ENCODE measurements around the gene CDH2. TPM values are rescaled to one million over a fixed set of nuclear protein-coding genes. Genes with fewer than 3 reads are reported as not detected.

The CDH2 gene
- total RNA-seq, 4 donors from 2014 or later = 0.47 to 1.7 (median 1.1) TPM; not detected in 1

DNA sequence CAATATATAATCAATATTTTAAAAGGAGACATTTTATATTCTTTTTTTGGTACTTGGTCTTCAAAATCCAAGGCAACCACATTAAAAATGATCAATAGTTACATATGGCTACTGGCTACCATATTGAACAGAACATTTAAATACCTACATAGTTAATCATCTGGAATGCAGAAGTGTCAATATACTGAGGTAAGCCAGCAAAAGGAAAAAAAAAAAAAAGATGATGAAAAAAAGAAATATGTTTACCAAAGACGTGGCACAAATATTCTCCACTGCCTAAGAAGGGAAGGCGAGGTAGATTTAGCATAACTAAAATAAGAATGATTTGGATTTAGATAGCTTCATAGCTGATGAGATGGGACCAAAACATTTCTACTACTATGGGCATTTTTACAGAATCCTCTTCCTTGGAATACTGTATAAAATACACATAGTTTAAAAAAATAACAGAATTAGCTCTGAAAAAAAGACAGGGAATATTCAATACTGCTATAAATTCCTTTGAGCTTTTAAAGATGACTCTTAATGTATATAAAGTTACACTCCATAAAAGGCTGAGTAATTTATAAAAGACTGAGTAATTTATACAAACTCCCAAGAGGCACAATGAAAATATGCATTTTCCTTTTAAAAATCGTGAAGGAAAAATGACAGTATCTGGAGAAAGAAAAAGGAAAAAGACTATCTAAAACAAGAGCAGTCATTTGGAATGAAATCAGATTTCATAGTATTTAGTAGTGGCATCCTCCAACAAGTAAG, 63.5 kb downstream of the CDH2 start:
- 60% methylated on average over 3 of the region's 3 CpGs for WGBS
- no peak overlapping the region for H3K4me3 ChIP-seq

DNA sequence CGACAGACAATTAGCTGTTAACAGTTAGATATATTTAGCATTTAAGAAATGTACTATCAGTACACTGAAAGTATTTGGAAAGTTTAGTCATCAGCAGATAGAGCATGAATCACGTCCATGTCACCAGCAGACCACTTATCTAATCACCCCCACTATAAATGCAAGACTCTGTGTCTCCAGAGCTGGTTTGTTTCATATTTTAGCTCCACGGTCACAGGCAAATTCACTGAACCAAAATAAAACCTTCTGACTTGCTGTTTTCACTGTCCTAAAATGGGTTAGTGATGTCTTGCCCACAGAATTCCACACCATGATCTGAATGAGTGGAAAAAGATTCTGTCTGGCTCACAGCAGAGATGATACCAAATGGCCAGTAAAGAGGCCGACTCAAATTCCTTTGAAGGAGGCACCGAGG, 64.9 kb downstream of the CDH2 start:
- DNase-seq (ENCODE audit: low spot score in 2 of 2) = no peak
- 56% methylated on average over 5 of the region's 5 CpGs for WGBS
- Histone ChIP-seq H3K36me3 (no peaks in the 10 kb centered on the region), H3K27ac (no peak overlapping the region), H3K4me1 (no peaks in the 10 kb centered on the region), H3K4me3 (no peak overlapping the region), H3K27me3 (no peaks in the 10 kb centered on the region), H3K9me3 (no peaks in the 10 kb centered on the region)
- TF ChIP-seq POLR2AphosphoS5 (IDR thresholded peaks at IDR 0.05) (no peak), EP300 (IDR thresholded peaks at IDR 0.05) (no peak), POLR2A (IDR thresholded peaks at IDR 0.05) (no peak)
- TF ChIP-seq, protein P1, sequence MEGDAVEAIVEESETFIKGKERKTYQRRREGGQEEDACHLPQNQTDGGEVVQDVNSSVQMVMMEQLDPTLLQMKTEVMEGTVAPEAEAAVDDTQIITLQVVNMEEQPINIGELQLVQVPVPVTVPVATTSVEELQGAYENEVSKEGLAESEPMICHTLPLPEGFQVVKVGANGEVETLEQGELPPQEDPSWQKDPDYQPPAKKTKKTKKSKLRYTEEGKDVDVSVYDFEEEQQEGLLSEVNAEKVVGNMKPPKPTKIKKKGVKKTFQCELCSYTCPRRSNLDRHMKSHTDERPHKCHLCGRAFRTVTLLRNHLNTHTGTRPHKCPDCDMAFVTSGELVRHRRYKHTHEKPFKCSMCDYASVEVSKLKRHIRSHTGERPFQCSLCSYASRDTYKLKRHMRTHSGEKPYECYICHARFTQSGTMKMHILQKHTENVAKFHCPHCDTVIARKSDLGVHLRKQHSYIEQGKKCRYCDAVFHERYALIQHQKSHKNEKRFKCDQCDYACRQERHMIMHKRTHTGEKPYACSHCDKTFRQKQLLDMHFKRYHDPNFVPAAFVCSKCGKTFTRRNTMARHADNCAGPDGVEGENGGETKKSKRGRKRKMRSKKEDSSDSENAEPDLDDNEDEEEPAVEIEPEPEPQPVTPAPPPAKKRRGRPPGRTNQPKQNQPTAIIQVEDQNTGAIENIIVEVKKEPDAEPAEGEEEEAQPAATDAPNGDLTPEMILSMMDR (IDR thresholded peaks at IDR 0.05) = no peak

More for the DNA sequence above, 63.5 kb downstream of the CDH2 start:
- Histone ChIP-seq H3K27me3 (no peaks in the 10 kb centered on the region), H3K27ac (no peak overlapping the region), H3K36me3 (no peaks in the 10 kb centered on the region), H3K4me1 (no peaks in the 10 kb centered on the region), H3K9me3 (no peaks in the 10 kb centered on the region)
- TF ChIP-seq, protein P1 (IDR thresholded peaks at IDR 0.05) = no peak
- TF ChIP-seq EP300 (IDR thresholded peaks at IDR 0.05) = no peak
- no peak for TF ChIP-seq POLR2AphosphoS5 (IDR thresholded peaks at IDR 0.05)
- TF ChIP-seq POLR2A (IDR thresholded peaks at IDR 0.05) = no peak
- no peak for DNase-seq (ENCODE audit: low spot score in 2 of 2)

DNA sequence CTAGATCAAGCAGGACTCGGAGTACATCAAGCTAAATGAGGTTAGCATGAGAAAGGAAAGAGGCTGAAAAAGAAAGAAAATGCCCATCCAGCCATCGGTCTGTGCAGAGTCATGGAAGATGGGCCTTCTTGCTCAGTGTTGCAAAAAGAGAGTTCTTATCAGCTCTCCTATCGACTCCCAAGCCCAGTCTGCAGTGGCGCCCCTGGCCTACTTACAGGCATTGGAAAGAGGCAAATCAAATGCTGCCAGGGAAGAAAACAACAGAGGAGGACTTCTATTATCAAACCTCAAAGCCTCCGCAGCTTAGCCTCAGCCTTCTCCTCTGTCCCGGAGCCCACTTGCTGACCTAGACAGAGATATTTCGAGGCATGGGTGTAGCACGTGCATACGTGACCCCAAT, 66.0 kb downstream of the CDH2 start:
- H3K27ac ChIP-seq = no peak overlapping the region
- TF ChIP-seq POLR2AphosphoS5 (IDR thresholded peaks at IDR 0.05) = no peak
- TF ChIP-seq, protein P1 (IDR thresholded peaks at IDR 0.05) = no peak
- no peak for TF ChIP-seq EP300 (IDR thresholded peaks at IDR 0.05)
- no peak for TF ChIP-seq POLR2A (IDR thresholded peaks at IDR 0.05)
- no peaks in the 10 kb centered on the region for H3K9me3 ChIP-seq
- no peak for DNase-seq (ENCODE audit: low spot score in 2 of 2)
- no peaks in the 10 kb centered on the region for H3K36me3 ChIP-seq
- H3K4me1 ChIP-seq = no peaks in the 10 kb centered on the region
- no peak overlapping the region for H3K4me3 ChIP-seq
- WGBS = 93% methylated on average over 9 of the region's 9 CpGs
- H3K27me3 ChIP-seq = no peaks in the 10 kb centered on the region

DNA sequence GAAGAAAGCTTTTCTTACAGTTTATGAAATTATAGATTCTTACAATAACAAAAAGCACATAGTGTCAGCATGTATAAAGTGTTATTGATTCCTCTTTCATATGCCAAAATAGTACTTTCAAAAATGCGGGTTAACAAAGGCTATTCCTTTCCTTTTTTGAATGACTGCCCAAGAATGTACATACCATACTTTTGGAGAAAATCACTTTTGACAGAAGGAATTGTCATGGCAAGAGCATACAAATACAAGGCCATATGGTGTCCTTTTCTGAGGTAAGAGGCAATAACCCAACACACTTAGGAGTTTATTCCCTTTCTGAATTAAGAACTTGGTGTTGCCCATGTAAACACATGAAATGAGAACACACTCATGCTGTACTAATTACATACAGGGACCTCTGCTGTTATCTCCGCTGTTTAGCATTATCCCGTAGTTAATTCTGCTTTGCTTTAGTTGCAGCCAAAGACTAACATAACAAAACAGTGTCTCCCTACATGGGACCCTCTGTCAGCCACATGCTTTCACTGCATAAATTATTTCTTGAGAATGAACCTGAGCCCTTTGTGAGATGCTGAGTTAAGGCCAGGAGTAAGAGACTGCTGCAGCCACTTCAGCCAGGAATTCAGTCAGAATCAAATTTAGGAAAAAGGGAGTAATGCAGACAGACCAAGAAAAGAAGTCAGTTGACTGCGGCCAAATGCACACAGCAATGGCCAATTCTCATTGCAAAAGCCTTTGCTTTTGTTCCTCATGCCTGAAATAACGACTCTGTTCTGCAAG, 67.0 kb downstream of the CDH2 start:
- H3K36me3 ChIP-seq = no peaks in the 10 kb centered on the region
- H3K4me1 ChIP-seq = no peaks in the 10 kb centered on the region
- 83% methylated on average over 5 of the region's 5 CpGs for WGBS
- H3K27ac ChIP-seq = no peak overlapping the region
- TF ChIP-seq POLR2AphosphoS5 (IDR thresholded peaks at IDR 0.05) (no peak), EP300 (IDR thresholded peaks at IDR 0.05) (no peak), POLR2A (IDR thresholded peaks at IDR 0.05) (no peak)
- TF ChIP-seq, protein P1 (IDR thresholded peaks at IDR 0.05) = no peak
- DNase-seq (ENCODE audit: low spot score in 2 of 2) = no peak
- no peaks in the 10 kb centered on the region for H3K9me3 ChIP-seq
- H3K4me3 ChIP-seq = no peak overlapping the region
- H3K27me3 ChIP-seq = no peaks in the 10 kb centered on the region

DNA sequence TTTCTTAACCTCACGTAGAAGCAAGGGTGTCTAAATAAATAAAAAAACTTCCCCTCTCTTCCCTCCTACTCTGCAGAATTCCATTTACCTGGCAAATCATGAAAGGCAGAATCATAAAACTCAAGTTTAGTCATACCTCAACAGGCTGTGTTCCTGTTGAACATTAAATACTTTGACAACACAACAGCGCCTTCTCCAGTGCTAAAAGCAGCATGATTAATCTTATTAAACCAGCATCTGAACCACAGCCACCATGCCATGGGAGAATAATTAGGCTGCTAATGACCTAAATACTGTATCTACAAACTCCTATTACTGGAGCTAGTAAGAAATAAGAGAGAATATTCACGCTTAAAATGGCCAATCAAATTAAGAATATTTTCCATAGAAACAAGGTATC, 68.1 kb downstream of the CDH2 start:
- 47% methylated on average over 3 of the region's 3 CpGs for WGBS
- Histone ChIP-seq H3K4me1 (no peaks in the 10 kb centered on the region), H3K27me3 (no peaks in the 10 kb centered on the region), H3K4me3 (no peak overlapping the region), H3K27ac (no peak overlapping the region), H3K9me3 (no peaks in the 10 kb centered on the region), H3K36me3 (no peaks in the 10 kb centered on the region)
- no peak for DNase-seq (ENCODE audit: low spot score in 2 of 2)
- TF ChIP-seq EP300 (IDR thresholded peaks at IDR 0.05) (no peak), POLR2A (IDR thresholded peaks at IDR 0.05) (no peak)

Data from suprapubic skin (tissue), 4 donors.